GM15510 (cell line): ENCODE results near the gene APLP2.

Experiments used
- POLR2A ChIP-seq: IDR thresholded peaks from 3 replicates; pipeline ENCODE4 v1.6.1; 2011; ENCODE audit warnings: borderline replicate concordance; ENCODE audit not compliant: insufficient read length; ENCODE audit errors: extremely low read depth

Gene APLP2

GRCh38 chr11:130123414-130124040 lies 53.8 kb downstream of the APLP2 start:
- TF ChIP-seq POLR2A: no peak

- no peak for TF ChIP-seq POLR2A
These were observed 54.4 kb downstream of the APLP2 start for GRCh38 chr11:130124096-130124495.

GRCh38 chr11:130125638-130126037 lies 55.9 kb downstream of the APLP2 start:
- no peak for TF ChIP-seq POLR2A

- no peak for TF ChIP-seq POLR2A
These were observed 56.8 kb downstream of the APLP2 start for GRCh38 chr11:130126516-130126915.

- no peak for TF ChIP-seq POLR2A
These were observed 57.8 kb downstream of the APLP2 start for GRCh38 chr11:130127509-130127908.

- no peak for TF ChIP-seq POLR2A
These were observed 58.9 kb downstream of the APLP2 start for GRCh38 chr11:130128626-130129025.

- TF ChIP-seq POLR2A: no peak
These were observed 60.2 kb downstream of the APLP2 start for GRCh38 chr11:130129922-130130321.

GRCh38 chr11:130131961-130132850 lies 62.5 kb downstream of the APLP2 start:
- no peak for TF ChIP-seq POLR2A

- TF ChIP-seq POLR2A: no peak
These were observed 64.0 kb downstream of the APLP2 start for GRCh38 chr11:130133716-130134115.

GRCh38 chr11:130136107-130136506 lies 66.4 kb downstream of the APLP2 start:
- TF ChIP-seq POLR2A: no peak

GRCh38 chr11:130137999-130138398 lies 68.3 kb downstream of the APLP2 start:
- TF ChIP-seq POLR2A: no peak

GRCh38 chr11:130139401-130139800 lies 69.7 kb downstream of the APLP2 start:
- TF ChIP-seq POLR2A: no peak

GRCh38 chr11:130141561-130142341 lies 72.1 kb downstream of the APLP2 start:
- TF ChIP-seq POLR2A: no peak

GRCh38 chr11:130144141-130144540 lies 74.4 kb downstream of the APLP2 start:
- TF ChIP-seq POLR2A: no peak

GRCh38 chr11:130144861-130145281 lies 75.2 kb downstream of the APLP2 start:
- TF ChIP-seq POLR2A: no peak
